ENCODE measurements around the gene MCOLN1.

The MCOLN1 gene

DNA sequence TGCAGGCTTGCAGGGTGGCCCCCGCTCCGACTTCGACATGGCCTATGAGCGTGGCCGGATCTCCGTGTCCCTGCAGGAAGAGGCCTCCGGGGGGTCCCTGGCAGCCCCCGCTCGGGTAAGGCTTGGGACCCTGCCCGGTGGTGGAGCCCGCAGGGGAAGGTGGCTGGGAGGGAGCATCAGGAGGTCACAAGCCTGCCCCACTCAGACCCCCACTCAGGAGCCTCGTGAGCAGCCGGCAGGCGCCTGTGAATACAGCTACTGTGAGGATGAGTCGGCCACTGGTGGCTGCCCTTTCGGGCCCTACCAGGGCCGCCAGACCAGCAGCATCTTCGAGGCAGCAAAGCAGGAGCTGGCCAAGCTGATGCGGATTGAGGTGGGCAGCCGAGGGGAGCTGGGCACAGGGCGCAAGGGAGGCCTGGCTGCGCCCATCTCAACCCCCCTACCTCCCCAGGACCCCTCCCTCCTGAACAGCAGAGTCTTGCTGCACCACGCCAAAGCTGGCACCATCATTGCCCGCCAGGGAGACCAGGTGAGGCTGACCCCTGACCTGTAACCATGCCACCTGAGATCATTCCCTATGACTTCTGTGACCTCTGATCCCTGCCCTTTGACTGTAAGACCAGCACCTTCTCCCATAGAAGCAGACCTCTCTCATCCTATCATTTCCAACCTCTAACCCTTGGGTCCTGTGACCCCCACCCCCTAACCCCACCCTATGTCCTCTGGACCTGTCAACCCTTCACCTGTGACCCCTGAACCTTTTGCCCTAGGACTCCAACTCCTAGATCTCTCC lies 20.3 kb downstream of the MCOLN1 start:
- DNase-seq (ENCODE audit: low read depth, low spot score): no peak

DNA sequence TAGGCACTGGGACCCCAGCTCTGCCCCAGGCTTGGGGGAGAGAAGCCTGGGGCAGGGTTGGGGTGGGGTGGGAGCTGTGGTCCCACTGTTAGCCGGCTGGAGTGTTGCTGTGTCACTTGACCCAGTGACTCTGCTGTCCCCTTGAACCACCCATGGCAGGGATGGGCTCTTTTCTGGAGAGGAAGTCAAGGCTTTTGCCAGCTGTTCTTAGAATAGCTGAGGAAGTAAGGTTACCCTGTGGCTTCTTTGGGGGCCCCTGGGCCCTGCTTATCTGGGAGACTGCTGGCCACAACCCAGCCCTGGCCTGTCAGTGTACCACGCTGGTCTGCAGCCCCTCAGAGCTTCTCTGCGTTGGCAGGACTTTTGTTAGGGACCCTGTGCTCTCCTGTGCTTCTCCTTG lies 22.2 kb downstream of the MCOLN1 start:
- no peak for DNase-seq (ENCODE audit: low read depth, low spot score)

DNA sequence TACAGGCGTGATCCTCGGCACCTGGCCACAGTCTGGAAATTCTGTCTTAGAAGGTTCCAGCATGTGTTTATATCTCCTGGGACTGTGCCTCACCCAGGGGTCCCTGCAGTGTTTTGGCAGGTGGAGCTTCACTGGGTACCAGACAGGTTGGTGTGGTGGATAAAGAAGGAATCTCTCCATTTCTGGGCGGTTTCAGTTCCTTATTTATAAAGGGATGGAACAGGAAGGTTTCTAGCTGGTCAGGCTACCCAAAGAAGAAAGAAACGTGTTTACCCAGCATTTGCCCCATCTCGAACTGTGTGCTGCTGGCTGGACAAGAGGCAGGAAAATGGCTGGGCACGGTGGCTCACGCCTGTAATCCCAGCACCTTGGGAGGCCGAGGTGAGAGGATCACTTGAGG lies 22.9 kb downstream of the MCOLN1 start:
- no peak for DNase-seq (ENCODE audit: low read depth, low spot score)

DNA sequence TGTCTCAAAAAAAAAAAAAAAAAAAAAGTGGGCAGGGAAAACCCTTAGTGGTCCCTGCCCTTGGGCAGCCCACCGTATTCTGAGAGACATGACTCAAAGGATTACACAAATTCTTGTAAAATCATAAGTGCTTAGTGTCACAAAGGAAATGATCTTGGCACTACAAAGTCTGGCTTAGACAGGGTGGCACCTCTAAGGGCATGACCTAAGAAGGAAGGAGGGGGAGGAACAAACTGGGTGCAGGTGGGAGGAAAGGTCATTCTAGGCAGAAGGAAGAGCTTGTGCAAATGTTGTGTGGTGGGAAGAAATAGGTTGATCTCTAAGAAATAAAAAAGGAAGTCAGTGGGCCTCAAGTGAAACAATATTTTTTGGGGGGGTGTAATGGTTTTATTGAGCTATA lies 23.5 kb downstream of the MCOLN1 start:
- DNase-seq (ENCODE audit: low read depth, low spot score): no peak

DNA sequence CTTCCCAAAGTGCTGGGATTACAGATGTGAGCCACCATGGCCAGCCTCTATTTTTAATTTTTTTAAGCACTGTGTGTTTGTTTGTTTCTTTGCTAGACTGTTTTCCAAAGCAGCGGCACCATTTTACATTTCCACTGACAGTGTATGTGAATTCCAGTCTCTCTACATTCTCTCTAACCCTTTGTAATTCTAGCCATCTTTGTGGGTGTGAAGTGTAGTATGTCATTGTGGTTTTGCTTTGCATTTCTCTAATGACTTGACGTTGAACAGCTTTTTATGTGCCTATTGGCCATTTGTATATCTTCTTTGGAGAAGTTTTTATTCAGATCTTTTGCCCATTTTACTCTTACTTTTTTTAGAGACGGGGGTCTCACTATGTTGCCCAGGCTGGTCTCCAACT lies 24.7 kb downstream of the MCOLN1 start:
- DNase-seq (ENCODE audit: low read depth, low spot score): no peak

DNA sequence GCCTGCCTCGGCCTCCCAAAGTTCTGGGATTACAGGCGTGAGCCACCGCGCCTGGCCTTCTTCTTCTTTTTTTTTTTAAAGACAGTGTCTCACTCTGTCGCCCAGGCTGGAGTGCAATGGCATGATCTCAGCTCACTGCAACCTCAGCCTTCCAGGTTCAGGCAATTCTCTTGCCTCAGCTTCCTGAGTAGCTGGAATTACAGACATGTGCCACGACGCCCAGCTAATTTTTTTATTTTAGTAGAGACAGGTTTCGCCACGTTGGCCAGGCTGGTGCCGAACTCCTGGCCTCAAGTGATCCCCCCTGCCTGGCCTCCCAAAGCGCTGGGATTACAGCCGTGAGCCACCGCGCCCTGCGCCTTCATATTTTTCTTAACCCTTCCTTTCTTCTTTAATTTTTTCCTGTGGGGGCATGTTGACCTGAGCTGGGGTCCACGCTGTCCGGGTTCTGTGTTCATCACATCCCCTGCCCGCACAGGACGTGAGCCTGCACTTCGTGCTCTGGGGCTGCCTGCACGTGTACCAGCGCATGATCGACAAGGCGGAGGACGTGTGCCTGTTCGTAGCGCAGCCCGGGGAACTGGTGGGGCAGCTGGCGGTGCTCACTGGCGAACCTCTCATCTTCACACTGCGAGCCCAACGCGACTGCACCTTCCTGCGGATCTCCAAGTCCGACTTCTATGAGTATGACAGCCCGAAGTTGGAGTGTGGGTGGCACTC lies 27.2 kb downstream of the MCOLN1 start:
- no peak for DNase-seq (ENCODE audit: low read depth, low spot score)

DNA sequence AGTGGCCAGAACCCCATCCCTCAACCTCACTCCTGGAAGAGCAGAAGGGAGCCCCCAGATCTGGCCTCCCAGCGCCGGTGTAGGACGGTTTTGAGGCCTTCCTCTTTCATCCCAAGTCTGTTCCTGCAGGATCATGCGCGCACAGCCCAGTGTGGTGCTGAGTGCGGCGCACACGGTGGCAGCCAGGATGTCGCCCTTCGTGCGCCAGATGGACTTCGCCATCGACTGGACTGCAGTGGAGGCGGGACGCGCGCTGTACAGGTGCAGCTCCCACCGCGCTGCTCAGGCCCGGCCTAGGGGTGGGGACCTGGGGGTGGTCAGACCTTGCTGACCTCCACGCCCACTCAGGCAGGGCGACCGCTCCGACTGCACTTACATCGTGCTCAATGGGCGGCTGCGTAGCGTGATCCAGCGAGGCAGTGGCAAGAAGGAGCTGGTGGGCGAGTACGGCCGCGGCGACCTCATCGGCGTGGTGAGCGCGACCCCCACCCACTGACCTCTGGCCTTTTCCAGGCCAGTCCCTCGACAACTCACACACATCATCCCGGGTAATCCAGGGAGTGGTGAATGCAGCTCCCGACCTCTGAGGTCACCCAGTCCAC lies 27.8 kb downstream of the MCOLN1 start:
- DNase-seq (ENCODE audit: low read depth, low spot score): no peak

DNA sequence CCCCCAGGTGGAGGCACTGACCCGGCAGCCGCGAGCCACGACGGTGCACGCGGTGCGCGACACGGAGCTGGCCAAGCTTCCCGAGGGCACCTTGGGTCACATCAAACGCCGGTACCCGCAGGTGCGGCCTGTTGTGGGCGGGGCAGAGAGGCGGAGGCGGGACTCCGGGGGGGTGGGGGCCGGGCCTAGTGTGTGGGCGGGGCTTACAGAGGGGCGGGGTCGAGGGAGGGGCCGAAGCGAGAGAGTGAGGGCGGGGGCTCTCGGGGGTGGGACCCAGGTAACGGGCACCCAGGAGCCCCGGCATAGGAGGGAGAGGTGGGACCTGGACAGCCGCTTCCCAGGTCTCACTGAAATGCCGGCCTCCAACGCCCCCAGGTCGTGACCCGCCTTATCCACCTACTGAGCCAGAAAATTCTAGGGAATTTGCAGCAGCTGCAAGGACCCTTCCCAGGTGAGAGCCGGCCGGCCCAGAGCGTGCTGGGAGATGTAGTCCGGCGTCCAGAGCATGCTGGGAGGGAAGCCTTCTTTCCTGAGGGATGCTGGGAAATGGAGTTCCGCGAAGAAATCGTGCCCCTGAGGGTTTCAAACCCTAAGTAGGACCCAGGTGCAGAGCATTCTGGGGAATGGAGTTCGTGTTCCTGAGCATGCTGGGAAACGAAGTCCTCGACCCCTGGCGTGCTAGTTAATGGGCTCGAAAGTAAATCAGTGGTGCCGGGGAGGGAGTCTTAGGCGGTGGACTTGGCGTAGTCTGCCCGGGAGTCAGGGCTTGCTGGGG lies 28.8 kb downstream of the MCOLN1 start:
- peak; percentile 88 for DNase-seq (ENCODE audit: low read depth, low spot score)

DNA sequence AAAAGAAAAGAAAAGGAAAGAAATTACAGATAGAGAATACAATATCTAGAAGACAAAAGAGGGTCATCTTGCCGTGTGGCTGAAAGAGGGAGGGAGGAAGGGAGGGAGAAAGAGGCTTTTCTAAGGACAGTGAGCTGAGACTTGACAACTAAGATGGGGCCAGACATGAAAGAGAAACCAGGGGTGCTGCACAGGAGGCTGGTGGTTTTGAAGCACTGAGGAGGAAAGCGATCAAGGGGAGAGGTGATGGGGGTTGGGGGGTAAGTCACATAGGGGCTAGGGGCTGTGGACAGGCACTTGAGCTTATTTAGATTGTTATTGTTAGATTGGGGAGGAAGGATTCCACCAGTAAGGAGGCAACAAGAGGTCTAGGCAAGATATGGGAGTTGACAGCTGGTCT lies 30.4 kb downstream of the MCOLN1 start:
- no peak for DNase-seq (ENCODE audit: low read depth, low spot score)

DNA sequence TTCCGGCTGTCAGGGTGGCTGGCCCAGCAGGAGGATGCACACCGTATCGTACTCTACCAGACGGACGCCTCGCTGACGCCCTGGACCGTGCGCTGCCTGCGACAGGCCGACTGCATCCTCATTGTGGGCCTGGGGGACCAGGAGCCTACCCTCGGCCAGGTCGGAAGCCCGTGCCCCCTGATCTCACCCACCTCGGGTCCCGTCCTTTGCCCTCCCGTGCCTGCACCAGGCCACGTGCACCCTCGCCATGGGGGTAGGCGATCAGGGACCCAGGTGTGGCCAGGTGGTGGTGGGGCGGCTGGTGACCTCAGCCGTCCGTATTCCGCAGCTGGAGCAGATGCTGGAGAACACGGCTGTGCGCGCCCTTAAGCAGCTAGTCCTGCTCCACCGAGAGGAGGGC lies 32.1 kb downstream of the MCOLN1 start:
- DNase-seq (ENCODE audit: low read depth, low spot score): no peak

DNA sequence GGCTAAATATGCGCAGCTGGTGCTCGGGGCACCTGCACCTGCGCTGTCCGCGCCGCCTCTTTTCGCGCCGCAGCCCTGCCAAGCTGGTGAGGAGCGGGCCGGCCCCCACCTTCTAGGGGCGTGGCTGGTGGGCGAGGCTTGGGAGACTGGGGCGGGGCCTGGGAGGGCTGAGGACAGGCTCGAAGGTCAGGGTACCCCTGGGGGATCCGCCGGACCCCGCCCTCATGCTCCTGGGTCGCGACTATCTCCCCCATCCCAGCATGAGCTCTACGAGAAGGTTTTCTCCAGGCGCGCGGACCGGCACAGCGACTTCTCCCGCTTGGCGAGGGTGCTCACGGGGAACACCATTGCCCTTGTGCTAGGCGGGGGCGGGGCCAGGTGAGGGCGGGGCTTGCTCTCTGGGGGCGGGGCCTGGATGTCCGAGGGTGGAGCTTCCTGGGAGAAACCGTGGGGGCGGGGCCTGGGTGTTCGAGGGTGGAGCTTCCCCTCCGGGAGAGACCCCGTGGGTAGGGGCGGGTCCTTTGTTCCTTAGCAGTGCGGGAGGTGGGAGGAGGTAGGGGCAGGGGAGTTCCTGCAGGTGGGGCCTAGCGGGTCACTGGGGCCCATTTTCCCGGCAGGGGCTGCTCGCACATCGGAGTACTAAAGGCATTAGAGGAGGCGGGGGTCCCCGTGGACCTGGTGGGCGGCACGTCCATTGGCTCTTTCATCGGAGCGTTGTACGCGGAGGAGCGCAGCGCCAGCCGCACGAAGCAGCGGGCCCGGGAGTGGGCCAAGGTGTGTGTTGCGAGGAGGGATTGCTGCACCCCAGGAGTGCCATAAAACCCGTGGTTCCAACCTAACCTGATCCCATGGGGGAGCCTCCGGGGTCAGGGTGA lies 32.8 kb downstream of the MCOLN1 start:
- DNase-seq (ENCODE audit: low read depth, low spot score): no peak

DNA sequence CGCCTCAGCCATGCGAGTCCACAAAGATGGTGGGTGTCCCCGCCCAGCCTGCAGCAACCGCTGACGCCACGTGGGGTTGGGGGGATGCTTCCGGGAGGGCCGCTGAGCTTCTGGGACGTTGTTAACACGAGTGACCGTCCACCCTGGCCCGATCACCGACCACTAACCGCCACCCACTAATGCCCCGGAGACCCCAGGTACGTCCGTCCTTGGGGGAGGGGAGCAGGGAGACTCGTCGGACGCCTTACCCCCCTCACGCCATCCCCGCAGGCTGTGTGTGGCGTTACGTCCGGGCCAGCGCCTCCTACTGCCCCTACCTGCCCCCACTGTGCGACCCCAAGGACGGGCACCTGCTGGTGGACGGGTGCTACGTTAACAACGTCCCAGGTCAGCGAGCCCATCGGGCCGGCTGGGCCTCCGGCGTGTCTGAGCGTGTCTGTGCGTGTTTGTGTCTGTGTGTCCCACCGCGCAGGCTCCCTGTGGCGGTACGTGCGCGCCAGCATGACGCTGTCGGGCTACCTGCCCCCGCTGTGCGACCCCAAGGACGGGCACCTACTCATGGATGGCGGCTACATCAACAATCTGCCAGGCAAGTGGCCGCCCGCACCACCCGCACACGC lies 34.4 kb downstream of the MCOLN1 start:
- no peak for DNase-seq (ENCODE audit: low read depth, low spot score)

DNA sequence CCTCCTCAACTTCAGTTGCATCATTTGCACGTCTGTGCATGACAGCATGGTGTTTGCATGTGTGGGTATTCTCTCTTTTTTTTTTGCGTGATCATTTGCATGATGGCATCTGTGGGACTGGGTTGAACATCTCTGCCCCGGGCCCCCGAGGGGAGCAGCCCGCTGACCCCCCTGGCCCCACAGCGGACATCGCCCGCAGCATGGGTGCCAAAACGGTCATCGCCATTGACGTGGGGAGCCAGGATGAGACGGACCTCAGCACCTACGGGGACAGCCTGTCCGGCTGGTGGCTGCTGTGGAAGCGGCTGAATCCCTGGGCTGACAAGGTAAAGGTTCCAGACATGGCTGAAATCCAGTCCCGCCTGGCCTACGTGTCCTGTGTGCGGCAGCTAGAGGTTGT lies 36.2 kb downstream of the MCOLN1 start:
- DNase-seq (ENCODE audit: low read depth, low spot score): no peak

DNA sequence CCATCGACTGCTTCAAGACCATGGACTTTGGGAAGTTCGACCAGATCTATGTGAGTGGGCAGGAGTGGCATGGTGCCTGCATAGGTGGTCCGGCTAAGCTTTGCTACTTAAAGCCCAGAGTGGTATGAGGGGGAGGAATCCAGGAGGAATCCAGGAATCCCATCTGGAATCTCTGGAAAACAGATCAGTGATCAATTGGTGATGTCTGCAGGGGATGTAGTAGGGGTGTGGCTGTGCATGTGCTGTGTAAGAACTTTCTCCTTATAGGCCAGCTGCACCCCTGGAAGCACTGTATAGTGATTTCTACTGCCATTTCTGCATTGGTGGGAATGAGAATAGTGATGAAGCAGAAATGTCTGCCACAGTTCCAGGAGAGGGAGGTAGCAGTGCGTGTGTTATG lies 36.7 kb downstream of the MCOLN1 start:
- no peak for DNase-seq (ENCODE audit: low read depth, low spot score)

DNA sequence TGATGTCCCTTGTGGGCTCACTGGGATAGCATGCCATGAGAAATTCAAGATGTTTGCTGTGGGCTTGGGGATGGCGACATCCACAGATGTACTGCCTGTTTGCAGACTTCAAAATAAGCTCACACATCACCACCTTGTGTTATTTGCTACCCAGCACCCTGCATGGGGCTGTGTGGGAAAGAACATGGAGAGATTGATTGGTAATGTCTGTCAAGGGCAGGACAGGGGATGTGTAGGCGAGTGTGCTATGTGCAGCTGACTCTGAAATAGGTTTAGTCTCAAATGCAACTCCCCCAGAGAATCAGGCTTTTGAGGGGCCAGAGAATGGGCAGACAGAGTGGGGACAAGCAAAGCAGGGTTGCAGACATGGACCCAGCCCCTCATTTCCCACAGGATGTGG lies 37.8 kb downstream of the MCOLN1 start:
- DNase-seq (ENCODE audit: low read depth, low spot score): no peak

DNA sequence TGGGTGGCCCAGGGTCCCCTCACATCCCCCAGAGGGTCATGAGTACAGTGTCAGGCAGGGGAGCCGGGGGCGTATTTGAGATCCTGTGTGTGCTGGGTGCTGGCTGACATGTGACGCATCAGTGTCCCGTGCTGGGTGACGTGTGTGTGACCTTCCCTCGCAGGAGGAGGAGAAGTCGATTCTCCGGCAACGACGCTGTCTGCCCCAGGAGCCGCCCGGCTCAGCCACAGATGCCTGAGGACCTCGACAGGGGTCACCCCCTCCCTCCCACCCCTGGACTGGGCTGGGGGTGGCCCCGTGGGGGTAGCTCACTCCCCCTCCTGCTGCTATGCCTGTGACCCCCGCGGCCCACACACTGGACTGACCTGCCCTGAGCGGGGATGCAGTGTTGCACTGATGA lies 38.9 kb downstream of the MCOLN1 start:
- no peak for DNase-seq (ENCODE audit: low read depth, low spot score)

DNA sequence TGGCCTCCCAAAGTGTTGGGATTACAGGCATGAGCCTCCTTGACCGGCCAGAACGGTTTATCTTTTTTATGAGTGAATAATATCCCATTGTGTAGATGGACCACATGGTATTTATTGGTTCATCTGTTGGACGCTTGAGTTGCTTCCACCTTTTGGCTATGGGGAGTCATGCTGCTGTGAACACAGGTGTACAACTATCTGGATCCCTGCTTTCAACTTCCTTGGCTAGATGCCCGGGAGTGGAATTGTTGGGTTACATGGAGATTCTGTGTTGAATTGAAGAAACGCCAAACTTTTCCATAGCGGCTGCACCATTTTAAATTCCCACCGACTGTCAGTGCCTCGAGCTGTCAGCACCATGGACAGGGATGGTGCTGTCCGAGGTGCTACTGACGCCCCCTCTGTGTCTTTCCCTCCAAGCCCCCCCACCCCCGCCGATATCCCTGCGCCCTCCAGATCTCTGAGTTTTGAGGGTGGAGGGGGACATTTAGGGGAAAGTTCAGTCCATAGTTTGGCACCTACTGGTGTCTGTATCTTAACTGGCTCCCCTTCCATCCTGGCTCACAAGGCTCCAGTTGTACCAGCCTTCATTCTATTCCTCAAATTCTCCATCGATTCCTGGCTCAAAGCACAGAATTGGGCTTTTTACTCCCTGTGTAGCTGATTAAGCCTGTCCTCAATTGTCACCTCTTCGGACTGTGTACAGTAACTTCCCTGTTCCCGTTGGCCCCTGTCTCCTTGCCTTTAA lies 40.4 kb downstream of the MCOLN1 start:
- peak; percentile 18 for DNase-seq (ENCODE audit: low read depth, low spot score)

DNA sequence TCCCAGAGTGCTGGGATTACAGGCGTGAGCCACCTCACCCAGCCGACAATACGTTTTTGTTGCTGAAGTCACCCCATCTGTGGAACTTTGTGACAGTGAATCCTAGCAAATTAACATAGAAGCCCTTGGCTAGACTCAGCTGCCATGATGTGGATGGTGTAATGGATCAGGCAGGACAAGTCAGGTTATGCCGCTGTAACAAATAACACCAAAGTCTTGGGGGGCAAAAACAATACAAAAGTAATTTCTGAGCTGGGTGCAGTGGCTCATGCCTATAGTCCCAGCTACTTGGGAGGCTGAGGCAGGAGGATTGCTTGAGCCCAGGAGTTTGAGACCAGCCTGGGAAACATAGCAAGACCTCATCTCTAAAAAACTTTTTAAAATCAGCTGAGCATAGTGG lies 42.4 kb downstream of the MCOLN1 start:
- no peak for DNase-seq (ENCODE audit: low read depth, low spot score)

DNA sequence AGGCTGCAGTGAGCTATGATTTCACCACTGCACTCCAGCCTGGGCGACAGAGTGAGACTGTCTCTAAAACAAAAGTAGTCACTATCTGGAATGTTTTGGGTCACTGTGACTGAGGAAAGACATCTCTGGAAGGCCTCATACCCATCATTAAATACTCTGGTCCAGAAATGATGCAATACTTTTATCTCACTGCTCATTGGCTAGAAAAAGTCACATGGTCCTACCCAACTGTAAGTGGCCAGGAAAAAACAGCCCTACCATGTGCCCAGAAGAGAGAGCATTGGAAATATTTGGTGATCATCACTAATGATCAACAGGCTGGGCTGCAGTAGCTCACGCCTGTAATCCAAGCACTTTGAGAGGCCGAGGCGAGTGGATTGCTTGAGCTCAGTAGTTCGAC lies 42.9 kb downstream of the MCOLN1 start:
- no peak for DNase-seq (ENCODE audit: low read depth, low spot score)

DNA sequence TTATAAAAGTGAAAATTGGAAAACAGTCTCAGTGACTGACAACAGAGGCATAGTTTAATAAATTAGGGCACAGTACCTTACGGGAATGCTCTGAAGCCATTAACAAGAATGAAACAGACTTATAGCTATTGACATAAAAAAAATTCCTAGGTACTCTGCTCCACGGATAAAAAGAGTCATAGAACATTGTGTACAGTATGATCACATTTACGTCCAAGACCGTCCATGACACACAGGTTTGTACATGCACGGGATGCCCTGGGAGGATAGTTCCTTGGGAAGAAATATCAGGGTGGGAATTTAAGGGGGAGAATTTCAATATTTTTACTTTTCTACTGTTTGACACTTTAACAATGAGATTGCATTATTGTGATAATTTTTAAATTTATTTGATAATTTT lies 48.3 kb downstream of the MCOLN1 start:
- no peak for DNase-seq (ENCODE audit: low read depth, low spot score)
